HUDEP-2 (cell line): Measurements from ENCODE around the gene ZBBX.

ENCODE experiments used
- DNase-seq, 76 experiments: peaks; one replicate each; lab custom pipeline; 2025; ENCODE audit not compliant: unreplicated experiment in 76 of 76; lab: John Stamatoyannopoulos, UW

The ZBBX gene

DNA sequence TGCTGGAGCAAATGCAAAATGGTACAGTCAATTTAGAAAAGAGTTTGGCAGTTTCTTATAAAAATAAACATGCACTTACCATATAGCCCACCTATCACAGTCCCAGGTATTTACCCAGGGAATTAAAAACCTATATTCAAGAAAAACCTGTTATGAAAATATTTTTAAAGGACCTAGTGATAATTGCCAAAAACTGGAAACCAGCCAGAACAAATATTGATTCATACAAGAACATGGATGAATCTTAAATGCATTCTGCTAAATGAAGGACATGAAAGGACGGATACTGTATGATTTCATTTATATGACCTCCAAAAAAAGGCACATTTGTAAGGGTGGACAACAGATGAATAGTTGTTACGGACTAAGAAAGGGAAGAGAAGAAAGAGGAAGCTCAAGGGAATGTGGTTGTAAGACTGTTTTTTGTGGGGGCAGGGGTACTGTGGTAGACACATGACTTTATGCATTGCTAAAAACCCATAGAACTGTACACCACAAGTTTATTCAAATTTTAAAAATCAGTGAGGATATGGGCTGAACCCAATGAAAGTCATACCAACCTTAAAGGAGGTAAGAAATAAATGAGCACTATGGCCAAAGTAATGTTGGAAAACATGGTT lies 61.0 kb downstream of the ZBBX start:
- DNase-seq = no peak

DNA sequence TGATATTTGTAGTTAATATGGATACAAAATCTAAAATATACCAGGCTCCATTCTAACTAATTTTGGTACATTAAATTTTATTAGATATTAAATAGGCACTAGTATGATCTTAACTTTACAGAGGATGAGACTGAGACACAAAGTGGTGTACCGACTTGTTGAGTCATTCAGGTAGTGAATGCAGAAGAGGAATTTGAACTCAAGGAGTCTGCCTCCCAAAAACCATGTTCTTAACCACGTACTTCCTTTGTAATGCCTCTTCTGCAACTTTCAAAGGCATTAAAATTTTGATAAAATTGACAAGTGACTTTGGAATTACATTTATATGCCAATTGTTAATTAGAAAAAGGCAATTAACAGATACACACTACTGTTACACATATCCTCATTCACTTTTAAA lies 61.8 kb downstream of the ZBBX start:
- no peak for DNase-seq

DNA sequence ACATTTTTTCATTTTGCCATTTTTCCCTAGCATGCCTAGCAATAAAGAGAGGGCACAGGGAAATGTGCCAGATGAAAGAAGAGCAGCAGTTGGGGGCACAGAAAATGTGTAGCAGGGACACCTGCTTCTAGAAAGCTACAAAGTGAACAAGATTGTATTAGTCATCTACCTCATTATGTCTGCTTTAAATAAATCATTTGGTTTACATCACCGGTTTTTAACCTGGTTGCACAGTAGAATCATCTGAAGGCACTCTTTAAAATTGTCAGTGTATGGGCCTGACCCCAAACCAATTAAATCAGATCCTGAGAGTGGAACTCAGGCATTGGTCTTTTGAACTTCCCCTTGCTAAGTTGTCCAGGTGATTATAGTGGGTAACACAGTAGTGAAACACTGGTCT lies 73.8 kb downstream of the ZBBX start:
- DNase-seq = no peak

DNA sequence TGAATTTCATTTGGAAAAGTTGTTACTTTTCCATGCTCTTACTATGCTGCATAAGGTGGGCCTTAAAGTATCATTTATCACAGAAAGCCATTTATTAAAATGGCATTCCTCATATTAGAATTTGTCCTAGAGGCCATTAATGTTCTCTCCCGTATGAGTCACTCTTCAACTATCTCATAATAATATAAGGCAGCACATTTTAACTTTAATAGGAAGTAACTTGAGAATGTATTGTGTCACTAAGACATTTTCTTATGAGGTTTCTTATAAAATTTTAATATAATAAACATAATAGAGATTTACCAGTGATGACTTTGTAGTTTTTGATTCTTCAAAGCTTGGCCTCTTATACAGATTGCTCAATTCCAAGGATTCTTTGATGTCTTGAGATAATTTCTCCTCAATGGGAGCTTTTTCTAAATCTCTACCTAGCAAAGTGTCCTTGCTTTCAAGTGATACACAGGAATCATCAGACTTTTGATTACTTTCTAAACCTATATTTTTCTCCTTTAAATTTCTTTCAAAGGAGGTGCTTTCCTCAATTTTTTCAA lies 74.7 kb downstream of the ZBBX start:
- no peak for DNase-seq

DNA sequence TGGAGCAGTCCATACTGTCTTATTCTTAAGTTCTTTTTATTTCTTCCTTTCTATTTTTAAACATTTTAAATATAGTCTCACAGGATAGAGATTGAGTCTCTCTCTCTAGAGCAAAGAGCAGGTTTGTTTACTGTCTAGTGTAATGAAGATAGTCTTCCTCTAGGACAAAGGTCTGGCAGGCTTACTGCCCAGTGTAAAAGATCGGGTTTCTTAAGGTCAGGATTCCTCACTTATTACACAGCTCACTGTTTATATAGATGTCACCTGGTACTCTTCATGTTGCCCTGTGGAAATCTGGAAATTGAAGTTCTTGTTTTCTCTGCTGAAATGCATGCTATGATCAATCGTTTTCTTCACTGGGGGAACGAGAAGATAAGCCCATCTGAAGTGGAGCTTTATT lies 76.0 kb downstream of the ZBBX start:
- DNase-seq = no peak

DNA sequence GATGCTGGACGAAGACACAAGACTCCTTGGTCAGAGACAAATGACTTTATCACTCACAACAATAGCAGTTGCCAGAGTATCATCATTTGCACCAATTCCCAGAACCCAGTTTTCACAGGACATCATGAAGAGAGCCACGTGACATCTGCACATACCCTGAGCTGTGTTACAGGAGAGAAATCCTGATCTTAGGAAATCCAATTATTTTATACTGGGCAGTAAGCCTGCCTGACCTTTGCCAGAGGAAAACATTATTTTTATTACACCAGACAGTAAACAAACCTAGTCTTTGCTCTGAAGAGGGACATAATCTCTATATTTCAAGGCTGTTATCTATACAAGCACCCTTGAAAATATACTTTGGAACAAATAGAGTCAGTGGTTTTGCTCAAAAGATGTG lies 77.4 kb downstream of the ZBBX start:
- DNase-seq = no peak

DNA sequence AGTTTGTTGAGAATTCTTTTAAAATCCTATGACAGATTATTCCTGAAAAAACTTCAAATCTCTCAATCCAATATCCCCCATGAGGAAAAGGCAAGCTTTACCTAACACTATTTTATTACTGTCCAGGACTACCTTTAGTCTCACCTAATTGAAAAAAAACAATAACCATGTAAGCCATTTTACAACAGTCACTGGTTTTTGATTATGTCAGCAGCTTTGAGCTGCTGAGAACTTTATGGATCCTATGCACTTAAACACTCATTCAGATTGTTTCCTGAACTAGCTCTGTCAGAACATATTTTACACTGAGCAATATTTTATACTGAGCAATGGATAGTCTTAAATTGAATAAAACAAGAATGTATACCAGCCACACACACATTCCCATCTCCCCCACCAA lies 79.9 kb downstream of the ZBBX start:
- DNase-seq = no peak

DNA sequence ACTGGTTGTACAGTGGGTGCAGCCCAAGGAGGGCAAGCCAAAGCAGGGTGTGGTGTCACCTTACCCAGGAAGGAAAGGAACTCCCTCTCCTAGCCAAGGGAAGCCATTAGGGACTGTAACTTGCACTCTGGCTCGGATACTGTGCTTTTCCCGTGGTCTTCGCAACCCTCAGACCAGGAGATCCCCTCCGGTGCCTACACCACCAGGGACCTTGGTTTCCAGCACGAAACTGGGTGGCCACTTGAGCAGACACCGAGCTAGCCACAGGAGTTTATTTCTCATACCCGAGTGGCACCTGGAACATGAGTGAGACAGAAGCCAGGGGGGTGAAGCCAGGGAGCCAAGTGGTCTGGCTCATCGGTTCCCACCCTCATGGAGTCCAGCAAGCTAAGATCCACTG lies 90.7 kb downstream of the ZBBX start:
- no peak for DNase-seq

DNA sequence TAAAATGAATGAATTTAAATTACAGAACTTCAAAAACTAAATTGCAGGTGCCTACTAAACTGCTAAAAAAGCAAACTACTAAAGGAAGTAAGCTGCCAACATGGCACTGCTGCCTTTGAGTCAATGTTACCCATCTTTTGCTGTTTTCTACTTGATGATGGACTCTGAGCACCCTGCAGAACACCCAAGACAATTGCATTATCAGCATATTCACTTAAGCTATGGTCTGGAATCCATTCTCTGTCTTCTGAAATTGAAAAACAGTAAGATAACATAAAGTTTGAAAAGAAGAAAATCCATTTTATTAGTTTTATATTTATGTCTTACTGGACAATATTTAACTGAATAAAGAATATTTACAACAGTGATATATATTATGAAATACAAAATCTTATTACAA lies 91.4 kb downstream of the ZBBX start:
- no peak for DNase-seq

DNA sequence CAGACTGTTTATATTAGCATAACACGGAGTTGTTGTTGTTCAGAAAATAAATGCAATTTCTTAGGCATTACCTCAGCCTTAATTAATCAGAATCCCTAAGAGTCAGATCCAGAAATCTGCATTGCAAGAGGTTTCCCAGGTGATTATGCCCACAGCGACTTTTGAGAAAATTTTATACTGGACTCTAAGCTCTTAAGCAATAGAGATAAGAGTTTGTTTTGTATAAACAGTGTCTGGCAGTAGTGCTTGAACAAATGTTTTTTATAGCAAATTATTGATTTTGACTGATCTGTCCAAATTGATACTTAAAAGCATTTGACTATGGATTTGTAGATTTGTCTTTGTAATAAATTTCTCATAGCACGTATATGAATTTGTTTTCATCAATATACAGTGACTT lies 92.8 kb downstream of the ZBBX start:
- no peak for DNase-seq

DNA sequence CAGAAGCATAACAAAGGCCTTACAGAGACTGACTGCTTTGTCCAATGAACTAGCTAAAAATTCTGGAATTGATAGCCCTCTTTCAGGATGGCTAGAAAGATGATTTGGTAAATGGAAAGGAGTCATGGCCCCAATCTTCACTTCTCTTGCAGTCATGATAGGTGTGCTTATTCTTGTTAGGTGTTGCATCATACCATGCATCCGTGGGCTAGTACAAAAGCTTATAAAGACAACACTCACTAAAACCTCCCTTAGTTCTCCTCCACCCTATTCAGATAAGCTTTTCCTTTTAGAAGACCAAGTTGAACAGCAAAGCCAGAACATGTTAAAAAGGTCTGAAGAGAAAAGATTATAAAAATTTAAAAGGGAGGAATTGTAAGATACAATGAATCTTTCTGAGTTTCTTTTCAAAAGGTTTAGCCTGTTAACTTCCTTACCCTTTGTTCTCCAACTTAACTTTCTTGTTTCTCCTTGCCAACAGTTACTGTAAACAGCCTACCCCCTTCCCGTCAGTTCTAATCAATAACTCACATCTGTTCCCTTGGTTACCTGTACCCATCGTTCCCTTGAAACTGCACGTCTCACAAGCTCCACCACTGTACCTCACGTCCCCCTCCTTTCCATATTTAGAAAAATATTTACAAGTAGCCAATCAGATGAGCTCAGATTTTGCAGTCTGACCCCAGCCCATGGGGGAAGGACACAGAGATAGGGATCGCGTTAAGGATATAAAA lies 105.8 kb downstream of the ZBBX start:
- DNase-seq = no peak

DNA sequence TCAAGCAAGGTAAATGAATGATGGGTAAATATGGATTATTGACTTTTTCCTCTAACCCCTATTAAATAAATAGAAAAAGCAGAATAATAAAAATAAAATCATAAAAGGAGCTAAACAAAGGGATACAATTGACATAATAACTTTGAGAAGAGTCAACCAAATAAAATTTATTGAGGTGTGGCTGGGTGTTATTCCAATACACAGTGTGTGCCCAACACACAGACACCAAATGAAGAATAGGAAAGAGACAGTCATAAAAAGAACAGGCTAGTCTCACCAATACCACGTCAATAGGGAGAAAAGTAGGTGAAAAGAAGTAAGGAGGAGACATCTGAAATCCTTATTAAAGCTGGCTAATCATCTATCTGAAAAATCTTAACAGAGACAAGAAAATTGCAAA lies 127.1 kb downstream of the ZBBX start:
- DNase-seq = no peak

DNA sequence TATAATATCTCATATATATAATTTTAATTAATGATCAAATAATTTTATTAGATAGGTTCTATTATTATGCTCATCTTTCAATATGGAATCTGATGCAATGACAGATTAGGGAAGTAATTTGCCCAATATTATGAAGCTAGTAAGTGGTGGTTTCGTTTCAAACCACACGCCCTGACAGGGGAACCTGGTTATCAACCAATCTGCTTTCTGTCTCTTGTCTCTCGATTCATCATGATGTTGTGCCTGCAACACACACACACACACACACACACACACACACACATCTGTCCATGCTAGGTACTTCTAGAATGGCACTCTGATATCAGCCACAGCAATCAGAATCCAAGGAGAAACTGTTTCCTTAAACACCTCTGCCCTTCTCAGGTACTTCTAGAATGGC lies 128.4 kb downstream of the ZBBX start:
- DNase-seq = no peak

DNA sequence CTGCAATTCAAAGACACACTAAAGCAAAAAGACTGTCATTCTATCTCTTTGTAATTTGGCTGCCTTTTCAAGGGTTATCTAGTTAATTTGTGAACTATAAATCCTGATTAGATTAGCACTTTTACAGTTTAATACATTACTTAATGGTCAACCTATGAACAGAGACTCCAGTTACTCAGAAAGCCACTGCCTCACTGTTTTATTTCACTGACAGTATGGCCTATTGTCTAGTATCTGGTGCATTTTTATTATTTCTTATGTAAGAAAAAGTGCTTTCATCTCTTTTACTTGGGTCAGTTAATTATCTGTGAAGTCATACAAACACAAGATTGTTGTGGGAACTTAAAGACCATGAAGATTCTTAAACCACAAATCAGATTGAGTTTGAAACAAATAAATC lies 133.8 kb downstream of the ZBBX start:
- no peak for DNase-seq

DNA sequence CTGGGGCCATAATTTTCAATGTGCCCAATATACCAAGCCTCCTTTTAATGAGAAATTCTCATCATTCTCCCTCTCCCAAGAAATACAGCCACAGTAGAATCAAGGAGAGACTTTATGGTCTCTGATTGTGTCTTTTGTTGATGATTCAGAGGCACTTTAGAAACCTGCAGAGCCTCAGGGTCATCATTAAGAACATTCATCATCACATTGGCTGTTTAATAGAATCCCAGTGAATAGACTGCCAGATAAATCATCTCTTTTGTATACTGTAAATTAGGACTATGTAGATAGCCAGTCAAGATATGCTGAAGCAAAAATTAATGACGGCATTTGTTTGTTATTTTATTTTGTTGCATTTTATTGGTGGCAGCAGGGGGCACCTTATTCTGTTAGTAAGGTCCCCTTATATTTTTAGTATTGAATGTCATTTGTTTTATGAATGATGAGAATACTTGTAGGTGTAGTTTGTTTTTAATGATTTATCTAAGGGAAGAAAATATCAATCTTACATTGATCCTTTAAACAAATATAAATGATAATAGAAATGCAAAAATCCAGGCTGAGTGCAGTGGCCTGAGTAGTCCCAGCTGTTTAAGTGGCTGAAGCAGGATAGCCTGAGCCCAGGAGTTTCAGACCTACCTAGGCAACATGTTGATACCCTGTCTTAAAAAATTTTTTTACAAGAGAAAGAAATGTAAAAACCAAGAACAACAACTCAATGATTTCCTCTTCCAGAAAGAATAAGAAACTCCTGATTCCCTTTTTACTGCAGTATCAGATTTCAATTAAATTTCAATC lies 138.8 kb downstream of the ZBBX start:
- no peak for DNase-seq

DNA sequence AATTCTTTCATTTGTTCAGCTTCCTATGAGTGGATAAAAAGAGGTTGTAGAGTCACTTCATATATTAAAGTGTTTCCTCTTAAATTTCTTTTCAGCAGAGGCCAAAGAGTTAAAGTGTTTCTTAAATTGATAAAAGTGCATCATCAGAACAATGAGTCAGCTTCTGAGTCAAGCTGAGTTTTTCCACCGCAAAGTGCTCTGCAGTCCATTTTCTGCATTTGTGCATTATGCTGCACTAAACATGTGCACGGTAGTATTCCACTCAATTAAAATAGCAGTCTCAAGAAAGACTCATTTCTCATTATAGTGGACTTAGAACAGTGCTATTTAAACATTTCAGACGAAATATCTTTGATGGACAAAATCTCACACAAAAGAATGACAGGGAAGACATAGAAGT lies 152.0 kb downstream of the ZBBX start:
- DNase-seq = no peak

DNA sequence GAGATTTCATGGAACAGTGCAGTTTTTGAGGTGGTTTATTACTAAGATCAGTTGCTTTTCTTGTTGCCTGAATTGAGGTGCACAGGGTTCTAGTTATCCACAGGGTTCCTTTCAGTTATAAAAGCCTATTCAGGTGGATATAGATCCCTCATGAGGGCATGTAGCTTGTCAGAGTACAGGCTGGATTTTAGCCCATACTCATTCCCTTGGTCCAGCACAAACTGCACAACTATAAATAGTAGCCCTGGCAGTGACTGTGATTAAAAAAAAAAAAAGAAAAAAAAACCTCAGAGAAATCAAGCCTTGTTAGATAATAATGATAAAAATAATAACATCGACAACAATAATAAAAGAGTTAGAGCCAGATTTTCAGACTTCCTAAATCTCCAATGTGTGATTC lies 154.3 kb downstream of the ZBBX start:
- DNase-seq = no peak

DNA sequence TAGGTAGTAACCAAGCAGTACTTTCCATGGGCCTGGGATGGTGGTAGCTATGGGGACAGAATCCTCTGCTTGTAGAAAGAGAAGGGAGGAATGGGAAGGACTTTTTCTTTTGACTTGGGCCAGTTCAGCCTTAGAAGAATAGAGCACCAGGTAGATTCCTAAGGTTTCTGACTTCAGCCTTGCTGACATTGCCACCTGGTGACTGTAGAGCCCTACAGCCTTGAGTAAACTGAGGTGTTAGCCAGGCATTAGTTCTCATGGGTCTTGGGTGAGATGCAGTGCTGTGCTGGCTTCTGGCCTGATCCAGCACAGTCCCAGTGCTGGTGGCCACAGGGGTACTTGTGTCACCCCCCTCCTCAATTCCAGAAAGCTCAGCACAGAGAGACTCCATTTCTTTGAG lies 171.1 kb downstream of the ZBBX start:
- no peak for DNase-seq

DNA sequence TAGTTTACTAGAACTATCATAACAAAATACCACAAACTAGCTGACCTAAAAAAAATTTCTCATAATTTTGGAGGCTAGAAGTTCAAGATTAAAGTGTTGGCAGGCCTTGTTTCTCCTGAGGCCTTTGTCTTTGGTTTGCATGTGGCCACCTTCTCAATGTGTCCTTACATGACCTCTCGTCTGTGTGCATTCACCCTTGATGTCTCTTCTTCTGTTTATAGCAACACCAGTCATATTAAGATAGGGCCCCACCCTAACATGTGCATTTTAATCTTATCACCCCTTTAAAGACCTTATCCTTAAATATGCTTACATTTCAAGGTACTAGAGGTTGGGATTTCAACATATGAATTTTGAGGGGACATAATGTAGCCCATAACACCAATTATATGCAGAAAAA lies 177.0 kb downstream of the ZBBX start:
- DNase-seq = peak in 1 of 76 experiments; percentile 1

DNA sequence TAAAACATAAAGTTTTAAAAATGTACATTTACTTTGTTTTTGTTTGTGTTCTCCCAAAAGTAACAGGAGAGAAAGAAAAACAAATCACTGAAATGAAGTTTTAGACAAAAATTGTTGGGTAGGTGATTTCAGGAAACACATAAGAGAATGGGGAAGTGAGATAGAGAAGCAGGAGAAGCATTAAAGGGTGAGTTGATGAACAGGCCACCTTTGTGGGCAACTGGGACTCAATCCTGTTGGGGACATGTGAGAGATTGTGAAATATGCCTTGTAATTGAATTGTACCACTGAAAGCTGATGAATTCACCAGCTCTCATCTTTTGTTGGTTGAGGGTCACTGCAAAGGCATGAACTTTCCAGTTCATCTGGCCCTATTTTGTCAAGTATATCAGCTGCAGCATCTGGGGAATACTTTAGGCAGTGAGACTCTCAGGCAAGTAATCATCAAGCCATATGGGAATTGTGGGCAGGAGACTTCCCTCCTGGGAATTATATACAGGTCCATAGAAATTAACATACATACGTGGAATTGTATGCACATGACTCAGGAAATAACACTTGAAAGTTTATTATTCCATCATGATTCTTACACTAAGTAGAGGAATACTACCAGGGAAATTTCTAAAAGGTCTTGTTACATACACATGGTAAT lies 181.0 kb downstream of the ZBBX start:
- DNase-seq = no peak
